ENCODE data around the gene EFCAB6. TPM values are rescaled to one million over a fixed set of nuclear protein-coding genes. Genes with fewer than 3 reads are reported as not detected.

Gene EFCAB6
- total RNA-seq, 1 donor from 2014 or later: 0.23 TPM

- Mint-ChIP-seq H3K4me1 (no peaks in the 10 kb centered on the region), H3K36me3 (ENCODE audit: low read depth) (no peaks in the 10 kb centered on the region), H3K27me3 (no peaks in the 10 kb centered on the region), H3K4me3 (no peak overlapping the region), H3K27ac (no peak overlapping the region), H3K9me3 (no peaks in the 10 kb centered on the region)
- intact Hi-C loops (cut with micrococcal nuclease): no loop called here
- DNase-seq: no peak
Observed at GRCh38 chr22:43550672-43551071, 261.4 kb downstream of the EFCAB6 start.

GRCh38 chr22:43550024-43550620 is 262.0 kb downstream of the EFCAB6 start:
- no peak overlapping the region for H3K27ac Mint-ChIP-seq
- no peak overlapping the region for H3K4me3 Mint-ChIP-seq
- no peaks in the 10 kb centered on the region for H3K36me3 Mint-ChIP-seq (ENCODE audit: low read depth)
- no peaks in the 10 kb centered on the region for H3K4me1 Mint-ChIP-seq
- no peaks in the 10 kb centered on the region for H3K27me3 Mint-ChIP-seq
- intact Hi-C loops (cut with micrococcal nuclease): no loop called here
- H3K9me3 Mint-ChIP-seq: no peaks in the 10 kb centered on the region
- DNase-seq: no peak

- no peaks in the 10 kb centered on the region for H3K36me3 Mint-ChIP-seq (ENCODE audit: low read depth)
- no peaks in the 10 kb centered on the region for H3K27me3 Mint-ChIP-seq
- no peak for DNase-seq
- H3K9me3 Mint-ChIP-seq: no peaks in the 10 kb centered on the region
- no peak overlapping the region for H3K4me3 Mint-ChIP-seq
- intact Hi-C loops (cut with micrococcal nuclease): no loop called here
- no peak overlapping the region for H3K27ac Mint-ChIP-seq
- no peaks in the 10 kb centered on the region for H3K4me1 Mint-ChIP-seq
Observed at GRCh38 chr22:43546186-43546585, 265.9 kb downstream of the EFCAB6 start.

- Mint-ChIP-seq H3K4me1 (no peaks in the 10 kb centered on the region), H3K27ac (no peak overlapping the region), H3K27me3 (no peaks in the 10 kb centered on the region), H3K4me3 (no peak overlapping the region), H3K9me3 (no peaks in the 10 kb centered on the region), H3K36me3 (ENCODE audit: low read depth) (no peaks in the 10 kb centered on the region)
- intact Hi-C loops (cut with micrococcal nuclease): no loop called here
- DNase-seq: no peak
Observed at GRCh38 chr22:43544289-43544673, 267.8 kb downstream of the EFCAB6 start.

GRCh38 chr22:43543522-43544288 is 268.4 kb downstream of the EFCAB6 start:
- H3K36me3 Mint-ChIP-seq (ENCODE audit: low read depth): no peaks in the 10 kb centered on the region
- intact Hi-C loops (cut with micrococcal nuclease): no loop called here
- DNase-seq: no peak
- H3K9me3 Mint-ChIP-seq: no peaks in the 10 kb centered on the region
- H3K4me1 Mint-ChIP-seq: no peaks in the 10 kb centered on the region
- no peaks in the 10 kb centered on the region for H3K27me3 Mint-ChIP-seq
- no peak overlapping the region for H3K4me3 Mint-ChIP-seq
- no peak overlapping the region for H3K27ac Mint-ChIP-seq

- intact Hi-C loops (cut with micrococcal nuclease): no loop called here
- Mint-ChIP-seq H3K4me1 (no peaks in the 10 kb centered on the region), H3K4me3 (no peak overlapping the region), H3K9me3 (no peaks in the 10 kb centered on the region), H3K27me3 (no peaks in the 10 kb centered on the region), H3K27ac (no peak overlapping the region), H3K36me3 (ENCODE audit: low read depth) (no peaks in the 10 kb centered on the region)
- no peak for DNase-seq
Observed at GRCh38 chr22:43542681-43543521, 269.2 kb downstream of the EFCAB6 start.

GRCh38 chr22:43541462-43542407 is 270.4 kb downstream of the EFCAB6 start:
- no peak overlapping the region for H3K27ac Mint-ChIP-seq
- no peak for DNase-seq
- intact Hi-C loops (cut with micrococcal nuclease): no loop called here
- no peaks in the 10 kb centered on the region for H3K9me3 Mint-ChIP-seq
- no peaks in the 10 kb centered on the region for H3K27me3 Mint-ChIP-seq
- no peaks in the 10 kb centered on the region for H3K36me3 Mint-ChIP-seq (ENCODE audit: low read depth)
- H3K4me3 Mint-ChIP-seq: no peak overlapping the region
- H3K4me1 Mint-ChIP-seq: no peaks in the 10 kb centered on the region

GRCh38 chr22:43541022-43541421 is 271.1 kb downstream of the EFCAB6 start:
- Mint-ChIP-seq H3K9me3 (no peaks in the 10 kb centered on the region), H3K27ac (no peak overlapping the region), H3K36me3 (ENCODE audit: low read depth) (no peaks in the 10 kb centered on the region), H3K4me3 (no peak overlapping the region), H3K27me3 (no peaks in the 10 kb centered on the region), H3K4me1 (no peaks in the 10 kb centered on the region)
- intact Hi-C loops (cut with micrococcal nuclease): no loop called here
- no peak for DNase-seq

- Mint-ChIP-seq H3K4me1 (no peaks in the 10 kb centered on the region), H3K9me3 (no peaks in the 10 kb centered on the region), H3K27ac (no peak overlapping the region), H3K4me3 (no peak overlapping the region), H3K27me3 (no peaks in the 10 kb centered on the region), H3K36me3 (ENCODE audit: low read depth) (no peaks in the 10 kb centered on the region)
- intact Hi-C loops (cut with micrococcal nuclease): no loop called here
- no peak for DNase-seq
Observed at GRCh38 chr22:43540529-43540923, 271.6 kb downstream of the EFCAB6 start.

GRCh38 chr22:43539572-43540528 is 272.3 kb downstream of the EFCAB6 start:
- Mint-ChIP-seq H3K27me3 (no peaks in the 10 kb centered on the region), H3K4me1 (no peaks in the 10 kb centered on the region), H3K27ac (no peak overlapping the region), H3K9me3 (no peaks in the 10 kb centered on the region), H3K4me3 (no peak overlapping the region), H3K36me3 (ENCODE audit: low read depth) (no peaks in the 10 kb centered on the region)
- intact Hi-C loops (cut with micrococcal nuclease): no loop called here
- no peak for DNase-seq

GRCh38 chr22:43537019-43537585 is 275.0 kb downstream of the EFCAB6 start:
- H3K4me1 Mint-ChIP-seq: no peaks in the 10 kb centered on the region
- no peak for DNase-seq
- no peak overlapping the region for H3K27ac Mint-ChIP-seq
- no peaks in the 10 kb centered on the region for H3K9me3 Mint-ChIP-seq
- H3K4me3 Mint-ChIP-seq: no peak overlapping the region
- no peaks in the 10 kb centered on the region for H3K27me3 Mint-ChIP-seq
- intact Hi-C loops (cut with micrococcal nuclease): no loop called here
- H3K36me3 Mint-ChIP-seq (ENCODE audit: low read depth): no peaks in the 10 kb centered on the region

- Mint-ChIP-seq H3K27ac (no peak overlapping the region), H3K27me3 (no peaks in the 10 kb centered on the region), H3K4me3 (no peak overlapping the region), H3K9me3 (no peaks in the 10 kb centered on the region), H3K4me1 (no peaks in the 10 kb centered on the region), H3K36me3 (ENCODE audit: low read depth) (no peaks in the 10 kb centered on the region)
- DNase-seq: no peak
- intact Hi-C loops (cut with micrococcal nuclease): no loop called here
Observed at GRCh38 chr22:43535741-43536140, 276.4 kb downstream of the EFCAB6 start.
